Cardiac fibroblast (primary cell): ENCODE data around the gene SLC5A11.

ENCODE experiments used
- DNase-seq, 2 donors: peaks; one replicate each; pipeline versions ENCODE4 v3.0.0 to v3.0.0-alpha.2; 2010; ENCODE audit warnings: low read depth in 2 of 2
- H3K4me3 ChIP-seq, 2 donors: replicated peaks in 1 of 2; 1 replicate in 1 of 2; 2 replicates in 1 of 2; pipeline ENCODE4 v1.5.1; 2011; ENCODE audit warnings: low read depth in 2 of 2, low read length in 2 of 2, mild to moderate bottlenecking in 2 of 2, moderate library complexity in 1 of 2
- TF ChIP-seq, protein P1 (sequence below): IDR thresholded peaks from one replicate; pipeline ENCODE4 v1.5.1; 2011; ENCODE audit warnings: low read depth, mild to moderate bottlenecking, low read length, inconsistent platforms

SLC5A11 gene

DNA sequence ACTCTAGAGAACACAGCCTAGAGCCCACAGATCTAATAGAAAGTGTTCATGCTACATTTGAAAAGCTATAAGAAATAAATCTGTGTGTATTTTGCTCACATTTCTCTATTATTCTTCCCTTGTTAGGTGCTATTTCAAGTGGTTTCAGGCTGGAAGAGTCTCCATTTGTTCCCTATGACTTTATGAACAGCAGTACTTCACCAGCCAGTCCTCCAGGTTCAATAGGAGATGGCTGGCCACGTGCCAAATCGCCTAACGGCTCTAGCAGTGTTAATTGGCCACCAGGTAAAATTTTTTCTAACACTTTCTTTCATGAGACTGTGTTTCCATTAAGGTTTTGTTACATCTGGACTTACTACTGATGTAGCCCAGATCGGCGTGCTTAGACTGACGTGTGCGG, 30.7 kb upstream of the SLC5A11 start:
- no peak overlapping the region for H3K4me3 ChIP-seq
- TF ChIP-seq, protein P1, sequence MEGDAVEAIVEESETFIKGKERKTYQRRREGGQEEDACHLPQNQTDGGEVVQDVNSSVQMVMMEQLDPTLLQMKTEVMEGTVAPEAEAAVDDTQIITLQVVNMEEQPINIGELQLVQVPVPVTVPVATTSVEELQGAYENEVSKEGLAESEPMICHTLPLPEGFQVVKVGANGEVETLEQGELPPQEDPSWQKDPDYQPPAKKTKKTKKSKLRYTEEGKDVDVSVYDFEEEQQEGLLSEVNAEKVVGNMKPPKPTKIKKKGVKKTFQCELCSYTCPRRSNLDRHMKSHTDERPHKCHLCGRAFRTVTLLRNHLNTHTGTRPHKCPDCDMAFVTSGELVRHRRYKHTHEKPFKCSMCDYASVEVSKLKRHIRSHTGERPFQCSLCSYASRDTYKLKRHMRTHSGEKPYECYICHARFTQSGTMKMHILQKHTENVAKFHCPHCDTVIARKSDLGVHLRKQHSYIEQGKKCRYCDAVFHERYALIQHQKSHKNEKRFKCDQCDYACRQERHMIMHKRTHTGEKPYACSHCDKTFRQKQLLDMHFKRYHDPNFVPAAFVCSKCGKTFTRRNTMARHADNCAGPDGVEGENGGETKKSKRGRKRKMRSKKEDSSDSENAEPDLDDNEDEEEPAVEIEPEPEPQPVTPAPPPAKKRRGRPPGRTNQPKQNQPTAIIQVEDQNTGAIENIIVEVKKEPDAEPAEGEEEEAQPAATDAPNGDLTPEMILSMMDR = no peak
- no peak for DNase-seq

DNA sequence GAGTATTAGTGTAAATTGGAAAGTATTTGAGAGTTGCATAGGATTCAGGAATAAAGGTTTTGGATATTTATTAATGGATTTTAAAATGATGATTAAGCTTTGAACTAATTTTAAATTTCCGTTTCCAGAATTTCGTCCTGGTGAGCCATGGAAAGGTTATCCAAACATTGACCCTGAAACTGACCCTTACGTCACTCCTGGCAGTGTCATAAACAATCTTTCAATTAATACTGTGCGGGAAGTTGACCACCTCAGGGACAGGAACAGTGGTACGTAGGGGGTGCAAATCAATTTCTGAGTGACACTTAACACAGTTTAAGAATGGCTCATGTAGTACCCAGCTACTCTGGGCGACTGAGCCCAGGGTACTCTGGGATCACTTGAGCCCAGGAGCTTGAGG, 29.1 kb upstream of the SLC5A11 start:
- no peak overlapping the region for H3K4me3 ChIP-seq
- no peak for DNase-seq
- TF ChIP-seq, protein P1 = no peak

DNA sequence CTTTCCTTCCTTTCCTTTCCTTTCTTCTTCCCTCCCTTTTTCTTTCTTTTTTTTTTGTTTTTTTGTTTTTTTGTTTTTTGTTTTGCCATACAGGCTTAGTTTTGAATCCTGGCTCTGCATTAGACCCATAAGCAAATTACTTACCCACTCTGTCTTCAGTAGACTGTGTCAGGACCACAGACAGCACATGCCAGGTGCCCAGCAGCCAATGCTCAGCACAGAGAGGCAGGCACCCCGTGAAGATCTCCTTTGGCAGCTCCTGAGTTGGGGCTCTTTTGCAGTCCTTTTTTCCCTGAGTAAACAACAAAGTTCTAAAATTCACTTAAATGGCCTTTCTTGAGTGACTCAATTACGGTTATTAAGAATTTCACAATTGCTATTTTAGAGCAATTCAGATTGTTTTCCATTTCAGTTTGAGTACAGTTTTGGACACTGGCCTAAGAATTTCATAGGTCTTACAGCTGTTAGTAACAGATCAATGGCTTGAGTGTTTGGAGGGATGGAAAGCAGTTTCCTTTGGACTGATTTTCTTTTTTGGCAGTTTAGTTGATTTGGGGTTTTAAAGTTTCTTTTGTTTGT, 26.2 kb upstream of the SLC5A11 start:
- no peak overlapping the region for H3K4me3 ChIP-seq
- TF ChIP-seq, protein P1 = no peak
- DNase-seq = peak; percentile 16 to 29

DNA sequence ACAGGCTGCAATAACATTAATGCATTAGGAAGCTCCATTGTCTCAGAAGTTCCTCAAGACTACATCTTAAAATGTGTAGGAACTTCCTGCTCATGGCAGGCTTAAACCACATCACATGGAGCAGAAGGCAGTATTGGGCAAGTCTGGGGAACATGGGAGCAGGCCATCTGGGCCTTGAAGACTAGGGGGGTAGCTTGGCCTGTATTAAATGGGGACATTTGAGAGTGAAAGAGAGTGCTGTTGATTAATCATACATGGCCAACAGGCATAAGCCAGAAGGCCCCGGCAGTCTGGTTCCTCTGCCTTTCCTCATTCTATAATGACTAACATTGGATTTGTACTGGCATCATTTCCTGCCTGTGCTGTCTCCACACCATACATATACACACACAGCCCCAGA, 25.2 kb upstream of the SLC5A11 start:
- peak; percentile 5 to 56 for DNase-seq
- TF ChIP-seq, protein P1 = no peak
- no peak overlapping the region for H3K4me3 ChIP-seq

DNA sequence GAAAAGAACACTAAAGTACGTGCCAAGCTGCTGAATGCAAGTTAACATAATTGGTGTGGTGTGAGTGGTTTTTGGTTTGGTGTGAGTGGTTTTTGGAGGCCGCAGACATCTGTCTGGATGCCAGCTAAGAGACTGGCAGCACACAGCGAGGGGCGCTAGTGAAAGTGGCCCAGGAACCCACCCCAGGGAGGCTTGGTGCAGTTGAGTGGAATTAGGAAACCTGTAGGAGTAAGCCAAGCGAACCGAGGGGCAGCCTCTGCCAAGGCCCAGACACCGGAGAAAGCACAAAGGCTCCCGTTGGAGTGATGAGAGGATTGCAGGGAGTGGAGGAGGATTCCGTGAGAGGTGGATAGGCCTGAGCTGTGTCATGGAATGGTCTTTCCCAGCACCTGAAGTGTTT, 24.6 kb upstream of the SLC5A11 start:
- DNase-seq = no peak
- TF ChIP-seq, protein P1 = no peak
- H3K4me3 ChIP-seq = no peak overlapping the region

DNA sequence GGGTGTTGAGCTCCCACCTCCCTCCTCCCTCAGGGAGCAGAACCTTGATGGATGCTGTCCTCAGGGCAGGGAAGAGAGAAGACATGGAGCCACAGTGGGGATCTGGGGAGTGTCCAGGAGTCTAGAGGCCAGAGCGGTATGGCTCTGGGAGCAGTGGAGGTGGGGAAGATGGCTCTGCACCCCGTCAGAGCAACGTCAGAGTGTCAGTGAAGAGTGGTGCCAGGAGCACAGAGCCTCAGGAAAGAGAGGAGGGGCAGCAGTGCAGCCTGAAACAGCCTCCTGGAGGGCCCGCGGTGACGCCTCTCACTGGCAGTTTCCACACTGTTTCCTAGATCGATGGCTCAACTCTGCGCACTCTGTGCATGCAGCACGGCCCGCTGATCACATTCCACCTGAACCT, 23.2 kb upstream of the SLC5A11 start:
- TF ChIP-seq, protein P1 = no peak
- DNase-seq = no peak

DNA sequence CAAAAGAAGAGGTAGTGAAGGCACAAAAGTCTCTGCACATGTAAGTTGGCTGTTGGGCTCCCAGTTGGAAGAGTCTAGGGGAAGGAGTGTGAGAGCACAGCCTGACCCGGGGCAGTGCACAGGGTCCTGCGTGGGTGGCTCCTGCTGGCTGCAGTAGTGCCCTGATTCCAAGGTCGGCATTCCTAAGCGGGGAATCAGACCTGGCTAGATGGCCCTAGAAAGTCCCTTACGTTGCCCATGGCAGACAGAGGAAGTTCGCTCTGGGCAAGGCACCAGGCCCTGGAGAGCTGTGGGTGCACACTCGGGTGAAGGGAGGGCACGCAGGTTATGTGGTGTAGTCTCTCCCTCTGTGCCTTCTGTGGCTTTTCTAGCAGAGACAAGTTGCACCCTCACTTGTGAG, 22.8 kb upstream of the SLC5A11 start:
- TF ChIP-seq, protein P1 = no peak
- no peak overlapping the region for H3K4me3 ChIP-seq
- DNase-seq = no peak

More for the DNA sequence above, 23.2 kb upstream of the SLC5A11 start:
- H3K4me3 ChIP-seq = no peak overlapping the region
